ENCODE data around the gene DDX31. TPM values are rescaled to one million over a fixed set of nuclear protein-coding genes. Genes with fewer than 3 reads are reported as not detected.

The DDX31 gene
- total and polyA plus RNA-seq, 9 of the 15 experiments (the other 6 are each of a cell fraction or from before 2014, with no cell fraction given): 11.9 to 24.6 (median 22.2) TPM

- FAIRE-seq: no peak
- no peaks in the 10 kb centered on the region for H3K79me2 ChIP-seq (ENCODE audit: control insufficient read depth, insufficient read depth, low read length)
- H2AFZ ChIP-seq (ENCODE audit: low read depth, low read length): no peak overlapping the region
- no peaks in the 10 kb centered on the region for H3K27me3 ChIP-seq (ENCODE audit: control insufficient read depth in 2 of 2, insufficient read depth in 2 of 2, low read length in 2 of 2)
- no peaks in the 10 kb centered on the region for H3K9me3 ChIP-seq (replicated peaks; ENCODE audit: control insufficient read depth, insufficient read depth, low read depth, low read length)
- in situ Hi-C loops (cut with MboI): no loop called here
- H4K20me1 ChIP-seq (replicated peaks; ENCODE audit: control insufficient read depth, insufficient read depth, low read length): no peaks in the 10 kb centered on the region
- peaks cover 80% of the 10 kb centered on the region; the same call in 2 of the 3 replicates for H3K36me3 ChIP-seq (ENCODE audit: control insufficient read depth, insufficient read depth, low read length)
- no peak for DNase-seq (ENCODE audit: extremely low read depth in 1 of 4, low spot score in 3 of 4)
- ChIA-PET POLR2A (no interaction called here), CTCF (ENCODE audit: low intra/inter-chr PET ratio) (no interaction called here)
- H3K9ac ChIP-seq (ENCODE audit: insufficient read depth in 1 of 2, low read depth in 2 of 2, low read length in 2 of 2): no peak overlapping the region
- no peak overlapping the region for H3K27ac ChIP-seq (ENCODE audit: extremely low read depth, low read depth, low read length)
- 90% methylated on average over 12 of the region's 12 CpGs for WGBS (ENCODE audit: insufficient coverage, low coverage, missing lambda C conversion rate)
- ATAC-seq: no peak
- intact Hi-C loops (cut with micrococcal nuclease): no loop called here
- no peak overlapping the region for H3K4me3 ChIP-seq
- no TSS peak for BruUV-seq (replicated peaks)
- no peaks in the 10 kb centered on the region for H3K4me1 ChIP-seq (replicated peaks in 1 of 2; ENCODE audit: control insufficient read depth in 2 of 2, insufficient read depth in 2 of 2, low read length in 2 of 2)
- no peak overlapping the region for H3K4me2 ChIP-seq (ENCODE audit: insufficient read depth, low read length)
- no peaks in the 10 kb centered on the region for H3K9me1 ChIP-seq (ENCODE audit: control insufficient read depth, insufficient read depth, low read length)
- no peak for TF ChIP-seq TGIF2 (CRISPR knock-in tag; IDR thresholded peaks at IDR 0.05)
- TF ChIP-seq ZKSCAN8 (CRISPR knock-in tag; IDR thresholded peaks at IDR 0.05): no peak
- no peak for TF ChIP-seq ESRRB (CRISPR knock-in tag; IDR thresholded peaks at IDR 0.05; ENCODE audit: borderline replicate concordance)
- no peak for TF ChIP-seq NFIC (IDR thresholded peaks at IDR 0.05)
- TF ChIP-seq NFXL1 (CRISPR knock-in tag; IDR thresholded peaks at IDR 0.05): no peak
- no peak for TF ChIP-seq ZBTB26 (CRISPR knock-in tag; IDR thresholded peaks at IDR 0.05)
- TF ChIP-seq EP300 (IDR thresholded peaks at IDR 0.05; ENCODE audit: low read length): no peak
- TF ChIP-seq E2F5 (CRISPR knock-in tag; IDR thresholded peaks at IDR 0.05): no peak
- no peak for TF ChIP-seq FOXM1 (IDR thresholded peaks at IDR 0.05; ENCODE audit: low read depth)
- TF ChIP-seq FOXM1 (CRISPR knock-in tag; IDR thresholded peaks at IDR 0.05; ENCODE audit: low read depth): no peak
- TF ChIP-seq CGGBP1 (CRISPR knock-in tag; IDR thresholded peaks at IDR 0.05): no peak
- TF ChIP-seq FOSL1 (tag; conservative IDR thresholded peaks at IDR 0.05): no peak
- no peak for TF ChIP-seq GABPB2 (CRISPR knock-in tag; conservative IDR thresholded peaks at IDR 0.05)
- TF ChIP-seq SMARCE1 (IDR thresholded peaks at IDR 0.05): no peak
- TF ChIP-seq AFF1 (IDR thresholded peaks at IDR 0.05; ENCODE audit: low read depth in 1 of 2, partially characterized antibody in 2 of 2): no peak
Observed at GRCh38 chr9:132637801-132638200, 32.0 kb downstream of the DDX31 start.
